ENCODE measurements around the gene SGCB.

DNA sequence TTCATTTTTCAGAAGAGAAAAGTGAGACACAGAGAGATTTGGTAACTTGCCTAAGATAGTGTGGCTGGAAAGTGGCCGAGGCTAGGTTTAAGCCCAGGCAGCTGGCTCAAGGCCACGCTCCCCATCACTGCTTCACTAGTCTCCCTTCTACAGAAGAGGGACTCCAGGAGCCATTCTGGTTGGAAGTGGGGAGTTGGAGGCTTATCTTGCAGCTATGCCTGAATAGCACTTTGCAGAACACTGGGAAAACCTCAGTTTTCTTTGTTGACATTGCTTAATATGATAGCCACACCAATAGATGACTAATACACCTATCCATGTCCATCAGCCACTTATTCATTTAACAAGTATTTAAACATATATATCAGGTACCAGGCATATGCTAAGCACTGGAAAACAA lies 36.5 kb downstream of the SGCB start:
- TF ChIP-seq, protein P1, sequence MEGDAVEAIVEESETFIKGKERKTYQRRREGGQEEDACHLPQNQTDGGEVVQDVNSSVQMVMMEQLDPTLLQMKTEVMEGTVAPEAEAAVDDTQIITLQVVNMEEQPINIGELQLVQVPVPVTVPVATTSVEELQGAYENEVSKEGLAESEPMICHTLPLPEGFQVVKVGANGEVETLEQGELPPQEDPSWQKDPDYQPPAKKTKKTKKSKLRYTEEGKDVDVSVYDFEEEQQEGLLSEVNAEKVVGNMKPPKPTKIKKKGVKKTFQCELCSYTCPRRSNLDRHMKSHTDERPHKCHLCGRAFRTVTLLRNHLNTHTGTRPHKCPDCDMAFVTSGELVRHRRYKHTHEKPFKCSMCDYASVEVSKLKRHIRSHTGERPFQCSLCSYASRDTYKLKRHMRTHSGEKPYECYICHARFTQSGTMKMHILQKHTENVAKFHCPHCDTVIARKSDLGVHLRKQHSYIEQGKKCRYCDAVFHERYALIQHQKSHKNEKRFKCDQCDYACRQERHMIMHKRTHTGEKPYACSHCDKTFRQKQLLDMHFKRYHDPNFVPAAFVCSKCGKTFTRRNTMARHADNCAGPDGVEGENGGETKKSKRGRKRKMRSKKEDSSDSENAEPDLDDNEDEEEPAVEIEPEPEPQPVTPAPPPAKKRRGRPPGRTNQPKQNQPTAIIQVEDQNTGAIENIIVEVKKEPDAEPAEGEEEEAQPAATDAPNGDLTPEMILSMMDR (conservative IDR thresholded peaks at IDR 0.05; ENCODE audit: low read length) = no peak
- no peak for TF ChIP-seq EZH2phosphoT487 (IDR thresholded peaks at IDR 0.05; ENCODE audit: borderline replicate concordance)

Data from Loucy (cell line).